Sigmoid colon (tissue), 3 donors: ENCODE results near the gene SOWAHA.

Experiments
- CTCF ChIP-seq, 4 experiments: fragments of 450-650 bp in 3 of 4; fragments of 200-600 bp in 1 of 4; IDR thresholded peaks; one replicate each; pipeline ENCODE4 v1.5.1; 2016 to 2019; ENCODE audit warnings: antibody characterized with exemption in 4 of 4, mild to moderate bottlenecking in 3 of 4, moderate library complexity in 2 of 4
- POLR2A ChIP-seq, 2 donors: fragments of 450-650 bp; IDR thresholded peaks; one replicate each; pipeline ENCODE4 v1.6.1; 2016; ENCODE audit warnings: antibody characterized with exemption in 2 of 2, mild to moderate bottlenecking in 2 of 2, moderate library complexity in 2 of 2

GRCh38 chr5:132853323-132853722 lies 40.2 kb downstream of the SOWAHA start:
- TF ChIP-seq CTCF (IDR thresholded peaks at IDR 0.05) (no peak), POLR2A (IDR thresholded peaks at IDR 0.05) (no peak)
